Esophagus muscularis mucosa (tissue), 4 donors: ENCODE results near the gene ADAMTSL1. TPM values are rescaled to one million over a fixed set of nuclear protein-coding genes. Genes with fewer than 3 reads are reported as not detected.

Source experiments
- DNase-seq: peaks from one replicate; pipeline ENCODE4 v3.0.0-alpha.2; 2017; ENCODE audit errors: extremely low spot score
- H3K27ac ChIP-seq, 4 donors: fragments of 200-600 bp; sonication (generic); replicated peaks in 1 of 4; 1 replicate in 3 of 4; 2 replicates in 1 of 4; pipeline ENCODE4 v1.5.1; 2016 to 2019; ENCODE audit warnings: mild to moderate bottlenecking in 1 of 4
- H3K27me3 ChIP-seq, 4 donors: fragments of 200-600 bp; sonication (generic); one replicate each; pipeline versions ENCODE4 v1.5.1 to v1.6.0; 2016 to 2019
- H3K36me3 ChIP-seq, 4 donors: fragments of 200-600 bp; sonication (generic); one replicate each; pipeline ENCODE4 v1.5.1; 2016 to 2019
- H3K4me1 ChIP-seq, 4 donors: fragments of 200-600 bp; sonication (generic); one replicate each; pipeline ENCODE4 v1.5.1; 2016 to 2019
- H3K4me3 ChIP-seq, 4 donors: fragments of 200-600 bp; sonication (generic); 1 replicate in 2 of 4; 2 replicates in 2 of 4; pipeline ENCODE4 v1.5.1; 2016 to 2019; ENCODE audit warnings: mild to moderate bottlenecking in 4 of 4, moderate library complexity in 1 of 4
- H3K9me3 ChIP-seq, 4 donors: fragments of 200-600 bp; sonication (generic); 1 replicate in 3 of 4; 2 replicates in 1 of 4; pipeline ENCODE4 v1.5.1; 2016 to 2019
- EP300 ChIP-seq: sonication (generic); formaldehyde crosslinking; IDR thresholded peaks from one replicate; pipeline ENCODE4 v1.6.1; 2017; ENCODE audit warnings: antibody characterized with exemption
- POLR2A ChIP-seq: fragments of 450-650 bp; IDR thresholded peaks from one replicate; pipeline ENCODE4 v1.6.1; 2017; ENCODE audit warnings: antibody characterized with exemption, moderate library complexity, mild to moderate bottlenecking, low read depth
- POLR2AphosphoS5 ChIP-seq, 2 donors: sonication (generic); formaldehyde crosslinking; IDR thresholded peaks; one replicate each; pipeline ENCODE4 v1.6.1; 2017; ENCODE audit warnings: antibody characterized with exemption in 2 of 2
- WGBS: methylation state at CpG from one replicate; pipeline ENCODE4 v1.1.5; 2018; 5-methylcytosine and 5-hydroxymethylcytosine counted together
- intact Hi-C: fragments of 100-400 bp; cut with DNase I; formaldehyde crosslinking; loops from one replicate; pipeline ENCODE4 v1.15.1; 2023
- total RNA-seq, 4 donors: library from RNA; depleted of rRNA; stranded (reverse); fragments of >200 nt; gene quantifications; one replicate each; pipeline versions ENCODE4 v1.1.0 to v1.2.1, GENCODE V29; 2016
- TF ChIP-seq, protein P1 (sequence below), 3 experiments: fragments of 200-600 bp in 2 of 3; fragments of 450-650 bp in 1 of 3; sonication (generic) in 2 of 3; IDR thresholded peaks; one replicate each; pipeline ENCODE4 v1.5.1; 2017 to 2019; ENCODE audit warnings: antibody characterized with exemption in 3 of 3, mild to moderate bottlenecking in 2 of 3, moderate library complexity in 1 of 3

Gene ADAMTSL1
- total RNA-seq, 4 donors from 2014 or later: 81.7 to 172 (median 145) TPM

DNA sequence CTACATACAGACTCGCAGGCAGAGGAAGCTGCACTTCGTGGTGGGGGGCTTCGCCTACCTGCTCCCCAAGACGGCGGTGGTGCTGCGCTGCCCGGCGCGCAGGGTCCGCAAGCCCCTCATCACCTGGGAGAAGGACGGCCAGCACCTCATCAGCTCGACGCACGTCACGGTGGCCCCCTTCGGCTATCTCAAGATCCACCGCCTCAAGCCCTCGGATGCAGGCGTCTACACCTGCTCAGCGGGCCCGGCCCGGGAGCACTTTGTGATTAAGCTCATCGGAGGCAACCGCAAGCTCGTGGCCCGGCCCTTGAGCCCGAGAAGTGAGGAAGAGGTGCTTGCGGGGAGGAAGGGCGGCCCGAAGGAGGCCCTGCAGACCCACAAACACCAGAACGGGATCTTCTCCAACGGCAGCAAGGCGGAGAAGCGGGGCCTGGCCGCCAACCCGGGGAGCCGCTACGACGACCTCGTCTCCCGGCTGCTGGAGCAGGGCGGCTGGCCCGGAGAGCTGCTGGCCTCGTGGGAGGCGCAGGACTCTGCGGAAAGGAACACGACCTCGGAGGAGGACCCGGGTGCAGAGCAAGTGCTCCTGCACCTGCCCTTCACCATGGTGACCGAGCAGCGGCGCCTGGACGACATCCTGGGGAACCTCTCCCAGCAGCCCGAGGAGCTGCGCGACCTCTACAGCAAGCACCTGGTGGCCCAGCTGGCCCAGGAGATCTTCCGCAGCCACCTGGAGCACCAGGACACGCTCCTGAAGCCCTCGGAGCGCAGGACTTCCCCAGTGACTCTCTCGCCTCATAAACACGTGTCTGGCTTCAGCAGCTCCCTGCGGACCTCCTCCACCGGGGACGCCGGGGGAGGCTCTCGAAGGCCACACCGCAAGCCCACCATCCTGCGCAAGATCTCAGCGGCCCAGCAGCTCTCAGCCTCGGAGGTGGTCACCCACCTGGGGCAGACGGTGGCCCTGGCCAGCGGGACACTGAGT, 303.2 kb downstream of the ADAMTSL1 start:
- Histone ChIP-seq H3K9me3 (no peaks in the 10 kb centered on the region), H3K36me3 (peaks cover 0 to 29% (median 20%) of the 10 kb centered on the region in 4 donors), H3K4me1 (peaks cover 0 to 13% (median 6%) of the 10 kb centered on the region in 4 donors), H3K4me3 (no peak overlapping the region), H3K27ac (no peak overlapping the region), H3K27me3 (no peaks in the 10 kb centered on the region)
- TF ChIP-seq POLR2A (no peak), EP300 (no peak)
- TF ChIP-seq, protein P1, sequence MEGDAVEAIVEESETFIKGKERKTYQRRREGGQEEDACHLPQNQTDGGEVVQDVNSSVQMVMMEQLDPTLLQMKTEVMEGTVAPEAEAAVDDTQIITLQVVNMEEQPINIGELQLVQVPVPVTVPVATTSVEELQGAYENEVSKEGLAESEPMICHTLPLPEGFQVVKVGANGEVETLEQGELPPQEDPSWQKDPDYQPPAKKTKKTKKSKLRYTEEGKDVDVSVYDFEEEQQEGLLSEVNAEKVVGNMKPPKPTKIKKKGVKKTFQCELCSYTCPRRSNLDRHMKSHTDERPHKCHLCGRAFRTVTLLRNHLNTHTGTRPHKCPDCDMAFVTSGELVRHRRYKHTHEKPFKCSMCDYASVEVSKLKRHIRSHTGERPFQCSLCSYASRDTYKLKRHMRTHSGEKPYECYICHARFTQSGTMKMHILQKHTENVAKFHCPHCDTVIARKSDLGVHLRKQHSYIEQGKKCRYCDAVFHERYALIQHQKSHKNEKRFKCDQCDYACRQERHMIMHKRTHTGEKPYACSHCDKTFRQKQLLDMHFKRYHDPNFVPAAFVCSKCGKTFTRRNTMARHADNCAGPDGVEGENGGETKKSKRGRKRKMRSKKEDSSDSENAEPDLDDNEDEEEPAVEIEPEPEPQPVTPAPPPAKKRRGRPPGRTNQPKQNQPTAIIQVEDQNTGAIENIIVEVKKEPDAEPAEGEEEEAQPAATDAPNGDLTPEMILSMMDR (IDR thresholded peaks at IDR 0.05): no peak
- intact Hi-C loops: no loop called here
- WGBS: 97% methylated on average over 44 of the region's 73 CpGs
- no peak for DNase-seq

DNA sequence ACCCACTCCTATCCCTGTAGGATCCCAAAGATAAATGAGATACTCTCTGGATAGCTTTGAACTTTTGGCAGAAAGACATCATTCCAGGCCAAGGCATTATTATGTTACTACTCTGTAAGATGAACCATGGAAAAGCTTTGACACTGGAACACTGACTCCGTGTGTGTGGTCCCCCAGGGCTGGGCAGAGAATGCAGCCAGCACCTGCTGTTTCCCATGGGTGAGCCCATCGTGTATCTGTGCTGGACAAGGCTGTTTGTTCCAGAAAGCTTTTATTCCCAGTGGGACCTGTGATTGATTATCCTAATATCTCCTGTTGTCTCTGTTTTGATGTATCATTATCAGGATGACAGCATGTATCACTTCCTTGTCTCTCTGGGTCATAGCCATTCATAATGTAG, 304.2 kb downstream of the ADAMTSL1 start:
- TF ChIP-seq POLR2AphosphoS5 (IDR thresholded peaks at IDR 0.05) (no peak), POLR2A (no peak), EP300 (no peak)
- TF ChIP-seq, protein P1 (IDR thresholded peaks at IDR 0.05): no peak
- Histone ChIP-seq H3K36me3 (peaks cover 0 to 29% (median 20%) of the 10 kb centered on the region in 4 donors), H3K27me3 (no peaks in the 10 kb centered on the region), H3K4me1 (peaks cover 0 to 13% (median 6%) of the 10 kb centered on the region in 4 donors), H3K27ac (no peak overlapping the region), H3K4me3 (no peak overlapping the region), H3K9me3 (no peaks in the 10 kb centered on the region)
- intact Hi-C loops: no loop called here
- DNase-seq: no peak
- WGBS: 62% methylated on average over 2 of the region's 2 CpGs

DNA sequence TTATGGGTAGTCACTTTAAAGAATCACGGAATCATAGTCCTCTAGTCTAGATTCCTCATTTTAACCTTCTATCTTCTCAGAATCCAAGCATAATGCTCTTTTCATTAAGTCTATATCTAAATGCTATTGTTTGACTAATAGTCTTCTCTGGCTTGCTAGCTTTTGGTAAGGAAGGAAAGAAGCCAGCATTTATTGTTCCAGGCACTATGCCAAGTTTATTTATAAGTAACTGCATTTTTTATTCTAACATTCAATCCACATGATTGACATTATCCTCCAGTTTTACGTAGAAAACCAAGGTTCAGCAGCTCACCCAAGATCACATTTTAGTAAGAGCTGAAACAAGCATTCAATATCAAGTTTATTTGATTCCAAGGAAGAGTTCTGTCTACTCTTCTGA, 304.9 kb downstream of the ADAMTSL1 start:
- 81% methylated on average over 2 of the region's 2 CpGs for WGBS
- intact Hi-C loops: no loop called here
- TF ChIP-seq, protein P1 (IDR thresholded peaks at IDR 0.05): no peak
- no peak for TF ChIP-seq EP300
- H3K36me3 ChIP-seq: peaks cover 0 to 29% (median 20%) of the 10 kb centered on the region in 4 donors
- no peak overlapping the region for H3K4me3 ChIP-seq
- no peak for DNase-seq
- H3K9me3 ChIP-seq: no peaks in the 10 kb centered on the region
- peaks cover 0 to 13% (median 6%) of the 10 kb centered on the region in 4 donors for H3K4me1 ChIP-seq
- no peak overlapping the region for H3K27ac ChIP-seq
- no peaks in the 10 kb centered on the region for H3K27me3 ChIP-seq

DNA sequence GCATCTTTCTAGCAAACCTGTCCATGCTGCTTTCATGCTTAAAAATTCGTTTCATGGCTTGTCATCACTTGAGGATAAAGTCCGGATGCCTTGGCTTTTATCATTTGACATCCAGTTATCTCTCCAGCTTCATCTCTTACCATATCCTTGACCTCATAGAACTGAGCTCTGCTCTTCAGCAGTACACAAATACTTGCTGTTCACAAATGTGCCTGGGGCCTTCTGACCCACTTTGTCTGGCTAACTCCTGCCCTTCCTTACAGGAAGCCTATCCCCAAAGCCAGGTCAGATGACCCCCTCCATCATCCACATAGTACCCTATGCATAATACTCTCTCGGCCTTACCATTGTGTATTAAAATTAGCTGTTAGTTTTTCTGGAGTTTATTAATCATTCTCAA, 310.0 kb downstream of the ADAMTSL1 start:
- TF ChIP-seq, protein P1 (IDR thresholded peaks at IDR 0.05): no peak
- no peak for TF ChIP-seq EP300
- TF ChIP-seq POLR2AphosphoS5 (IDR thresholded peaks at IDR 0.05): no peak
- TF ChIP-seq POLR2A: no peak
- DNase-seq: peak; percentile 39
- Histone ChIP-seq H3K27me3 (no peaks in the 10 kb centered on the region), H3K4me3 (no peak overlapping the region), H3K4me1 (peaks cover 20 to 41% (median 34%) of the 10 kb centered on the region in 4 donors), H3K9me3 (no peaks in the 10 kb centered on the region), H3K36me3 (no peaks in the 10 kb centered on the region), H3K27ac (no peak overlapping the region)
- WGBS: 74% methylated on average over 3 of the region's 3 CpGs
- intact Hi-C loops: no loop called here
